GM12878 (cell line): Measurements from ENCODE around the gene TRPV6. TPM values are rescaled to one million over a fixed set of nuclear protein-coding genes. Genes with fewer than 3 reads are reported as not detected.

Experiments used
- ATAC-seq: fragments of 200-7000 bp; cut with Tn5 transposase; 3 replicates; pipeline ENCODE4 v1.9.1; 2020; ENCODE audit warnings: mild to moderate bottlenecking, moderate library complexity
- BruUV-seq: library from RNA; stranded (reverse); fragments of 400-500 nt; replicated peaks from 2 replicates; lab custom pipeline; 2021; lab: Mats Ljungman, UMichigan
- CTCF ChIA-PET: fragments of 300-600 bp; sonication (Branson Sonifier 250); formaldehyde crosslinking; extraction: SDS; loops from one replicate; lab custom pipeline; 2021; ENCODE audit warnings: inconsistent platforms; lab: Yijun Ruan, JAX
- POLR2A ChIA-PET: fragments of 350-600 bp; formaldehyde crosslinking; extraction: SDS; loops from one replicate; lab custom pipeline; 2021; ENCODE audit warnings: inconsistent platforms; lab: Charles Lee
- RAD21 ChIA-PET: fragments of 300-600 bp; sonication (Branson Sonifier 250); formaldehyde crosslinking; loops from one replicate; lab custom pipeline; 2023; ENCODE audit warnings: antibody characterized with exemption; ENCODE audit not compliant: unreplicated experiment; lab: Charles Lee
- SMC1A ChIA-PET: fragments of 300-600 bp; sonication (Branson Sonifier 250); formaldehyde crosslinking; loops from one replicate; lab custom pipeline; 2023; ENCODE audit not compliant: unreplicated experiment, uncharacterized antibody; lab: Charles Lee
- DNase-seq: peaks from one replicate; pipeline ENCODE4 v3.0.0-alpha.2; 2011; ENCODE audit warnings: low read depth, low spot score
- FAIRE-seq: peaks from 3 replicates; lab custom pipeline; 2011; peaks lifted over from hg19 to GRCh38; lab: Jason Lieb, UNC
- H2AFZ ChIP-seq: 2 replicates; pipeline ENCODE4 v1.6.0; 2011; ENCODE audit warnings: low read depth, low read length, control low read depth; ENCODE audit not compliant: control insufficient read depth
- H3K27ac ChIP-seq: 2 replicates; pipeline ENCODE4 v1.5.1; 2011; ENCODE audit warnings: control low read depth; ENCODE audit not compliant: control insufficient read depth, insufficient read depth
- H3K27me3 ChIP-seq, 2 experiments: replicated peaks in 1 of 2; 2 replicates each; pipeline versions ENCODE4 v1.6.0 to v1.6.1; 2011; ENCODE audit warnings: low read length in 1 of 2; ENCODE audit not compliant: control insufficient read depth in 2 of 2, insufficient read depth in 2 of 2
- H3K36me3 ChIP-seq, 2 experiments: 2 replicates each; pipeline ENCODE4 v1.5.1; 2011; ENCODE audit warnings: low read length in 1 of 2; ENCODE audit not compliant: control insufficient read depth in 2 of 2, insufficient read depth in 2 of 2
- H3K4me1 ChIP-seq: 2 replicates; pipeline ENCODE4 v1.6.1; 2011; ENCODE audit warnings: mild to moderate bottlenecking, low read length, moderate library complexity, mixed read lengths; ENCODE audit not compliant: control insufficient read depth, insufficient read depth
- H3K4me2 ChIP-seq: 2 replicates; pipeline ENCODE4 v1.6.0; 2011; ENCODE audit warnings: control low read depth; ENCODE audit not compliant: control insufficient read depth, insufficient read depth
- H3K4me3 ChIP-seq: fragments of 200-600 bp; sonication (generic); 2 replicates; pipeline ENCODE4 v1.5.1; 2016
- H3K79me2 ChIP-seq: 2 replicates; pipeline ENCODE4 v1.6.0; 2011; ENCODE audit warnings: low read length; ENCODE audit not compliant: control insufficient read depth, insufficient read depth
- H3K9ac ChIP-seq: 2 replicates; pipeline ENCODE4 v1.8.0; 2011; ENCODE audit warnings: low read length, control low read depth, mixed read lengths; ENCODE audit not compliant: control insufficient read depth, insufficient read depth
- H3K9me3 ChIP-seq: replicated peaks from 3 replicates; pipeline ENCODE4 v1.5.1; 2011; ENCODE audit warnings: mild to moderate bottlenecking, low read length; ENCODE audit not compliant: control insufficient read depth, insufficient read depth
- H4K20me1 ChIP-seq: 2 replicates; pipeline ENCODE4 v1.6.0; 2011; ENCODE audit not compliant: control insufficient read depth, insufficient read depth
- ATF3 ChIP-seq: IDR thresholded peaks from 2 replicates; pipeline ENCODE4 v1.6.1; 2011; ENCODE audit warnings: low read depth, mild to moderate bottlenecking, low read length, moderate library complexity, borderline replicate concordance; ENCODE audit errors: extremely low read depth
- BACH1 ChIP-seq: fragments of 450-650 bp; IDR thresholded peaks from 2 replicates; pipeline ENCODE4 v1.6.1; 2017; ENCODE audit warnings: mild to moderate bottlenecking, borderline replicate concordance
- FOXM1 ChIP-seq: IDR thresholded peaks from 2 replicates; pipeline ENCODE4 v1.6.1; 2012; ENCODE audit warnings: low read depth, mild to moderate bottlenecking, inconsistent platforms, low read length, moderate library complexity
- NFXL1 ChIP-seq: fragments of 450-650 bp; IDR thresholded peaks from 2 replicates; pipeline ENCODE4 v1.6.1; 2017; ENCODE audit warnings: antibody characterized with exemption, mild to moderate bottlenecking, borderline replicate concordance
- PML ChIP-seq: IDR thresholded peaks from 2 replicates; pipeline ENCODE4 v1.6.1; 2012; ENCODE audit warnings: low read length, inconsistent platforms
- USF1 ChIP-seq: IDR thresholded peaks from 2 replicates; pipeline ENCODE4 v1.6.1; 2011; ENCODE audit warnings: borderline replicate concordance, low read depth, mild to moderate bottlenecking, moderate library complexity, mixed read lengths, low read length; ENCODE audit not compliant: insufficient read depth; ENCODE audit errors: extremely low read length
- ZNF622 ChIP-seq: fragments of 450-650 bp; IDR thresholded peaks from 2 replicates; pipeline ENCODE4 v1.6.1; 2017; ENCODE audit warnings: mild to moderate bottlenecking, inconsistent platforms
- WGBS: methylation state at CpG from one replicate; pipeline ENCODE4 v1.1.6; 2016; ENCODE audit warnings: low lambda C conversion rate; ENCODE audit not compliant: insufficient replicate concordance, insufficient coverage; ENCODE audit errors: missing lambda C conversion rate; 5-methylcytosine and 5-hydroxymethylcytosine counted together
- in situ Hi-C: fragments of 300-500 bp; cut with MboI; formaldehyde crosslinking; loops from 9 replicates; pipeline ENCODE4 v1.14.3; 2018; ENCODE audit warnings: mixed read lengths
- intact Hi-C: fragments of 100-400 bp; cut with micrococcal nuclease; formaldehyde crosslinking; loops from one replicate; pipeline ENCODE4 v1.14.2; 2022; ENCODE audit not compliant: unreplicated experiment
- polyA plus RNA-seq, 11 experiments: library from polyadenylated mRNA; depleted of rRNA in 4 of 11; unstranded in 6 of 11; stranded (reverse) in 5 of 11; fragments of >200 nt; fragmentation: Nextera tagmentation in 4 of 11; fragmentation: Illumina TruSeq in 1 of 11; extraction: Ambion mirVana in 4 of 11; extraction: Trizol in 1 of 11; gene quantifications; 1 replicate in 1 of 11; 2 replicates in 10 of 11; pipeline versions ENCODE4 v1.2.1 to v1.2.3, GENCODE V29; 2011 to 2016; ENCODE audit warnings: inconsistent platforms in 2 of 11, missing spikeins in 2 of 11, low read depth in 1 of 11
- total RNA-seq, 4 experiments: library from RNA; depleted of rRNA in 3 of 4; stranded (reverse); fragments of >200 nt in 3 of 4; fragmentation: Illumina TruSeq in 1 of 4; extraction: Trizol in 1 of 4; gene quantifications; 2 replicates each; pipeline versions ENCODE4 v1.2.1 to v1.2.3, GENCODE V29; 2013 to 2021

TRPV6 gene
- total and polyA plus RNA-seq, 10 of the 15 experiments (the other 5 are each of a cell fraction or from before 2014, with no cell fraction given) = not detected

GRCh38 chr7:142835487-142835886 lies 50.1 kb downstream of the TRPV6 start:
- Histone ChIP-seq H3K36me3 (no peaks in the 10 kb centered on the region), H3K9me3 (no peaks in the 10 kb centered on the region), H3K27ac (no peak overlapping the region), H3K79me2 (no peaks in the 10 kb centered on the region), H2AFZ (no peak overlapping the region), H3K27me3 (no peaks in the 10 kb centered on the region), H3K4me1 (peaks cover 19% of the 10 kb centered on the region), H3K4me3 (no peak overlapping the region), H3K9ac (no peak overlapping the region), H4K20me1 (no peaks in the 10 kb centered on the region), H3K4me2 (no peak overlapping the region)
- DNase-seq = no peak
- 40% methylated on average over 3 of the region's 3 CpGs for WGBS
- TF ChIP-seq ATF3 (no peak), USF1 (no peak), FOXM1 (no peak), PML (no peak), NFXL1 (no peak), ZNF622 (no peak), BACH1 (no peak)
- ATAC-seq = no peak
- RAD21 ChIA-PET = interaction anchor here (0.8 to 1.8 kb wide), 6 partner anchors 25 to 64 kb away, joined by 3 to 15 read pairs (median 4); no protein-coding TSS in a partner anchor
- BruUV-seq = no TSS peak
- in situ Hi-C loops = no loop called here
- SMC1A ChIA-PET = interaction anchor here (0.6 to 2.3 kb wide), 8 partner anchors 16 to 226 kb away, joined by 3 to 30 read pairs (median 4); no protein-coding TSS in a partner anchor
- CTCF ChIA-PET = interaction anchor here (0.9 to 2.3 kb wide), 19 partner anchors 11 to 207 kb away, joined by 3 to 56 read pairs (median 4); no protein-coding TSS in a partner anchor
- POLR2A ChIA-PET = interaction anchor here (0.6 kb wide), 2 partner anchors 17 to 37 kb away, joined by 3 read pairs; no protein-coding TSS in a partner anchor
- peak; percentile 31 for FAIRE-seq
- intact Hi-C loops = no loop called here
